HUES64 (cell line): ENCODE data around the gene TOX2. TPM values are rescaled to one million over a fixed set of nuclear protein-coding genes. Genes with fewer than 3 reads are reported as not detected.

Experiments used
- H3K27ac ChIP-seq: 2 replicates; pipeline ENCODE4 v1.7.0; 2013; ENCODE audit warnings: low read depth, low read length, inconsistent platforms
- H3K27me3 ChIP-seq: 2 replicates; pipeline ENCODE4 v1.6.1; 2013; ENCODE audit warnings: mild to moderate bottlenecking, low read length; ENCODE audit not compliant: insufficient read depth
- H3K36me3 ChIP-seq: 2 replicates; pipeline ENCODE4 v1.6.1; 2013; ENCODE audit warnings: mild to moderate bottlenecking, low read length; ENCODE audit not compliant: insufficient read depth
- H3K4me1 ChIP-seq: 2 replicates; pipeline ENCODE4 v1.6.1; 2013; ENCODE audit warnings: mild to moderate bottlenecking, low read length, moderate library complexity; ENCODE audit not compliant: insufficient read depth
- H3K4me3 ChIP-seq: 2 replicates; pipeline ENCODE4 v1.5.1; 2013; ENCODE audit warnings: mild to moderate bottlenecking, low read length, moderate library complexity
- H3K9ac ChIP-seq: 2 replicates; pipeline ENCODE4 v1.6.1; 2013; ENCODE audit warnings: mild to moderate bottlenecking, low read depth, low read length
- H3K9me3 ChIP-seq: 2 replicates; pipeline ENCODE4 v1.6.1; 2013; ENCODE audit warnings: low read depth, low read length; ENCODE audit not compliant: insufficient read depth
- WGBS: fragments of 150-250, 120-280 bp; methylation state at CpG from one replicate; pipeline ENCODE4 v1.1.7; 2013; ENCODE audit warnings: missing lambda C conversion rate; 5-methylcytosine and 5-hydroxymethylcytosine counted together
- polyA plus RNA-seq, 2 experiments: library from polyadenylated mRNA; stranded (reverse); fragments of 50-300 nt; gene quantifications; one replicate each; pipeline ENCODE4 v1.2.3, GENCODE V29; 2013

The TOX2 gene, protein sequence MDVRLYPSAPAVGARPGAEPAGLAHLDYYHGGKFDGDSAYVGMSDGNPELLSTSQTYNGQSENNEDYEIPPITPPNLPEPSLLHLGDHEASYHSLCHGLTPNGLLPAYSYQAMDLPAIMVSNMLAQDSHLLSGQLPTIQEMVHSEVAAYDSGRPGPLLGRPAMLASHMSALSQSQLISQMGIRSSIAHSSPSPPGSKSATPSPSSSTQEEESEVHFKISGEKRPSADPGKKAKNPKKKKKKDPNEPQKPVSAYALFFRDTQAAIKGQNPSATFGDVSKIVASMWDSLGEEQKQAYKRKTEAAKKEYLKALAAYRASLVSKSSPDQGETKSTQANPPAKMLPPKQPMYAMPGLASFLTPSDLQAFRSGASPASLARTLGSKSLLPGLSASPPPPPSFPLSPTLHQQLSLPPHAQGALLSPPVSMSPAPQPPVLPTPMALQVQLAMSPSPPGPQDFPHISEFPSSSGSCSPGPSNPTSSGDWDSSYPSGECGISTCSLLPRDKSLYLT
- 1.3 TPM for polyA plus RNA-seq (2013, experiment 1 of 2)
- 3.0 TPM for polyA plus RNA-seq (2013, experiment 2 of 2)

DNA sequence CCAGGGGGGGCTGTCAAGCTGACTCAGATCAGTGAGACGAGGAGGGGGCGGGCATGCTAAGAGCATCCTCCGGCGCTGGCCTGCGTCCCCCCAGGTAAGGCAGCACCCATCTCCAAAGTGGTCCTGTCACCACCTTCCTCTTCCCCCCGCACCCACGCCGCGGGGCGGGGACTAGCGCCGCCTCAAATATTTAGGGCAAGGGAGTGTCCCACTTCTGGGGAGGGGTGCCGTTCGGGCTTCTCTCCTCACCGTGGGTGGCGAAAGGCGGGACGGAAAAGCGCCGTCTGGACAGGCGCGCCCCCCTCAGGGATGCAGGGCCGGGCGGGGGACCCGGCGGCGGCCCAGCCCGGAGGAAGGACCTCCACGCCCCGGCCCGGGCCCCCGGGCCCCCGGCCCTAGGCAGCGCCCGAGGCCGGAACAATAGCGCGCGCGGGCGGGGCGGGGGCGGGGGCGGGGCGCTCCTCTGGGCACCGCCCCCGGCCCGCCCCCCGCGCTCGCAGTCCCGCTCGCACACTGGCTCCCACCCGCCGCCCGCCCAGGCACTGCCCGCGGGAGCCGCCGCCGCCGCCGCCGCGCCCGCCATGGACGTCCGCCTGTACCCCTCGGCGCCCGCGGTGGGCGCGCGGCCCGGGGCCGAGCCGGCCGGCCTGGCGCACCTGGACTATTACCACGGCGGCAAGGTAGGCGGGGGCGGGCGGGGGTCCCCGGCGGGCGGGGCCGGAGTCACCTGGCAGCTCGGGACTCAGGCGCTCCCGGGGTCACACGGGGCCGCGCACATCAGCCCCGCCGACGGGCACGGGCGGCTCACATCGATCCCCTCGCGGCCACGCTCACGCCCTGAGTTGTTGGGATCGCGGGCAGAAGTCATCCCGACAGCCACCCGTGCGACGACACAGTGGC lies at the start of gene TOX2:
Gene TOX2, plus strand, starts transcription at position 542 of the 900 bp plus-strand sequence. Its CDS starts 40 bp downstream, at position 582.
- peaks cover 4% of the 10 kb centered on the region; the same call in 1 of the 2 replicates for H3K4me1 ChIP-seq
- 2% methylated on average over 111 of the region's 111 CpGs for WGBS
- H3K4me3 ChIP-seq: peak within 1 kb of the TSS; percentile 61
- H3K9me3 ChIP-seq: peaks cover 4% of the 10 kb centered on the region; the same call in 1 of the 2 replicates
- no peak within 1 kb of the TSS; the same call in 1 of the 2 replicates for H3K9ac ChIP-seq
- H3K36me3 ChIP-seq: no peaks in the 10 kb centered on the region
- no peak within 1 kb of the TSS for H3K27ac ChIP-seq
- H3K27me3 ChIP-seq: peaks cover 49% of the 10 kb centered on the region

DNA sequence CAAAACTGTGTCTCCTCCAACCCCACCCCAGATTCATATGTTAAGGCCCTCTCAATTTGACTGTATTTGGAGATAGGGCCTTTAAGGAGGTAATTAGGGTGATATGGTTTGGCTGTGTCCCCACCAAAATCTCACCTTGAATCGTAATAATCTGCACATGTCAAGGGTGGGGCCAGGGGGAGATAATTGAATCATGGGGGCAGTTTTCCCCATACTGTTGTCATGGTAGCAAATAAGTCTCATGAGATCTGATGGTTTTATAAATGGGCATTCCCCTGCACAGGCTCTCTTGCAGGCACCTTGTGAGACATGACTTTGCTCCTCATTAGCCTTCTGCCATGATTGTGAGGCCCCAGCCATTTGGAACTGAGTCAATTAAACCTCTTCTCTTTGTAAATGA lies 46.6 kb upstream of the TOX2 start:
- Histone ChIP-seq H3K4me1 (no peaks in the 10 kb centered on the region), H3K27me3 (no peaks in the 10 kb centered on the region), H3K9me3 (no peaks in the 10 kb centered on the region), H3K36me3 (no peaks in the 10 kb centered on the region), H3K4me3 (no peak overlapping the region), H3K27ac (no peak overlapping the region), H3K9ac (no peak overlapping the region)
- WGBS: 92% methylated on average over 1 of the region's 1 CpG

DNA sequence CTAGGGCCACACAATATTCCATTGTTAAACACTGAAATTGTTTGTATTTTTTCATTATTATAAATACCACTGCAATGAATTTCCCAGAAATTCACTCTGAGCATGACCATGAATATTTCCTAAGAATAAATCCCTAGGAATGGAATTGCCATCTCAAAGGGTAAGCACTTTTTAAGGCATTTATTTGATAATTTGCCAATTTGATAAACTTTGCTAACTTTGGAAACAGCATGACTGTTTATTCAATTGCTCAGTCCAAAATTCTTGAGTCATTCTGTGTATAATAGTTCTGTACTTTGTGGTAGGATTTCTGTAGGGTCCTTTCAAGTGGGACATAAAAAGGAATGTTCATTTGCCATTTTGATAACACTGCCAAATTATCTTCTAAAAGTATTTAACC lies 44.2 kb upstream of the TOX2 start:
- H3K9ac ChIP-seq: no peak overlapping the region
- no peak overlapping the region for H3K27ac ChIP-seq
- H3K9me3 ChIP-seq: no peaks in the 10 kb centered on the region
- H3K4me3 ChIP-seq: no peak overlapping the region
- no peaks in the 10 kb centered on the region for H3K4me1 ChIP-seq
- no peaks in the 10 kb centered on the region for H3K36me3 ChIP-seq
- no peaks in the 10 kb centered on the region for H3K27me3 ChIP-seq

DNA sequence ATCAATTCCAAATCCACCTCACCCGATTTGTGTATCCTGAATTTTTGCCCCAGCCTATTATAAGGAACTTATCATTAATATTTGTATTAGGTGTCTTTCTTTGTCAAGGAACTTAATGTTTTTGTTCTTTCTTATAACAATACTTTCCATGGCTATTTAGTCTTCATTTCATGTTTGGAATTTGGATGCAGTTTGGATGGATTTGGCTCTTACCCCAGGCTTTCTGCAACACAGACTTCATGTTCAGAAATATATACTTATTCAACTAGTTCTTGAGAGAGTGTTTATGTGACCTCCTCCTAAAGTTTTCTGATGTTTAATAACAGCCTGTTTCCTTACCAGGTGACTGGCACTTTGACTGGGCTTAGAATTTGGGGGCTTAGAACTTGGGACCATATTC lies 35.9 kb upstream of the TOX2 start:
- no peak overlapping the region for H3K27ac ChIP-seq

DNA sequence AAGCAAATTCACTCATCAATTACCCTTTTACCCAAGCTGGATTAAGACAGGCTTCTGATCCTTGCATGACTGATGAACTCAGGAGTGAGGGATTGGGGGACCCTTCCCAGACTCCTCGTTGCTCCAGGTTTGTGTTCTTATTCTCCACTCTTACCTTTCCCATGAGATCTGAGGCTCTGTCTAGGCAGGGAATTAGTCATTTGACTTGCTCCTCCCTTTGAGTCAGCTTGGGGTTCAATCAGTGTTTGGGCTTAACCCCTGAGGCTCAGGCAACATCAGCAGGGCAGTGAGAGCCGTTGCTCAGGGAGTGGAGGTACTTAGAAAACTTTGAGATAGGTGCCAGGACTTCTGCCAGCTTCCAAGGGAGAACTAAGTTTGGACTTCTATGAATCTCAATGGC lies 20.7 kb upstream of the TOX2 start:
- WGBS: 49% methylated on average over 2 of the region's 2 CpGs

More for the DNA sequence above, 35.9 kb upstream of the TOX2 start:
- H3K4me3 ChIP-seq: no peak overlapping the region
- WGBS: 80% methylated on average over 1 of the region's 1 CpG
- H3K4me1 ChIP-seq: no peaks in the 10 kb centered on the region
- peaks cover 8% of the 10 kb centered on the region; the same call in 1 of the 2 replicates for H3K9me3 ChIP-seq
- no peaks in the 10 kb centered on the region for H3K36me3 ChIP-seq
- no peaks in the 10 kb centered on the region for H3K27me3 ChIP-seq
- no peak overlapping the region for H3K9ac ChIP-seq

DNA sequence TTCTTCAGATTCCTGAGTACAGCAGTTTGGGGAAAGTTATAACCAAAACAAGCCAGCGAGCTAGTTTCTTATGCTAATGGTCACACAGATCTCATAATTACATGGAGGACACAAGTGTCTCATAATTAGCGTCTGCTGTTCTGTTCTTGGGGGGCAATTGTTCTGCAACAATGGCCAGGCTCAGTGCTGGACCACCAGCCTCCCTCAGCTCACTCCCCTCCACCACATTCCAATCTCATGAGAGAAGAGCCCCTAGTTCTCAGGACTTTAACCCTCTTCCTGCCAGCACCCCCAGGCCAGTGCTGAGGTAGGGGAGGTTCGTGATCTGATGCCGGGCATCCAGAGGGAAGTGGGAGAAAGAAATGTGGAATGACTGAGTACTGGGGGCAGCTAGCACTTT lies 20.2 kb upstream of the TOX2 start:
- H3K4me1 ChIP-seq: peaks cover 23% of the 10 kb centered on the region
- WGBS: 26% methylated on average over 4 of the region's 4 CpGs
- no peak overlapping the region; the same call in 1 of the 2 replicates for H3K9ac ChIP-seq
- H3K4me3 ChIP-seq: no peak overlapping the region
- peaks cover 11% of the 10 kb centered on the region; the same call in 1 of the 2 replicates for H3K9me3 ChIP-seq
- H3K27me3 ChIP-seq: no peaks in the 10 kb centered on the region
- no peaks in the 10 kb centered on the region for H3K36me3 ChIP-seq
- peak overlapping the region; percentile 17; the same call in 1 of the 2 replicates for H3K27ac ChIP-seq

More for the DNA sequence above, 20.7 kb upstream of the TOX2 start:
- H3K9me3 ChIP-seq: peaks cover 13% of the 10 kb centered on the region; the same call in 1 of the 2 replicates
- no peak overlapping the region for H3K9ac ChIP-seq
- H3K36me3 ChIP-seq: no peaks in the 10 kb centered on the region
- H3K27ac ChIP-seq: peak overlapping the region; percentile 17; the same call in 1 of the 2 replicates
- peaks cover 20% of the 10 kb centered on the region for H3K4me1 ChIP-seq
- no peaks in the 10 kb centered on the region for H3K27me3 ChIP-seq
- no peak overlapping the region for H3K4me3 ChIP-seq

DNA sequence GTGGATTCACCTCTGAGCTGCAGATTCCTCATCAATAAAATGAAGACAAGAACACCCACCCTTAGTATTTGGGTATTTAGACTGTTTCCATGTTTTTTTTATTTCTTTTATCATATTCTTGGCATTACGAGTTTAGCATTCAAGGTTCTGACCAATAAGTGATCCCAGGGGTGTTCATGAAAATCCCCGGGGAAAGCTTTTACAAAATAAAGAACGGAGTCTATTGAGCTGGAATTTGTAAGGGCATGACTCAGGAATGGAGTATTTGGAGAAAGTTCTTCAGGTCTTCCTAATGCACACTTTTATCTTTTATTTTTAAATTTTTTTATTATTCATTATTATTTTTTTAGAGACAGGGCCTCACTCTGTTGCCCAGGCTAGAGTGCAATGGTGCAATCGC lies 19.4 kb upstream of the TOX2 start:
- WGBS: 85% methylated on average over 4 of the region's 4 CpGs
- no peaks in the 10 kb centered on the region for H3K27me3 ChIP-seq
- H3K9ac ChIP-seq: no peak overlapping the region; the same call in 1 of the 2 replicates
- no peak overlapping the region for H3K4me3 ChIP-seq
- H3K27ac ChIP-seq: no peak overlapping the region
- H3K4me1 ChIP-seq: peaks cover 30% of the 10 kb centered on the region
- H3K9me3 ChIP-seq: peaks cover 6% of the 10 kb centered on the region; the same call in 1 of the 2 replicates
- no peaks in the 10 kb centered on the region for H3K36me3 ChIP-seq

DNA sequence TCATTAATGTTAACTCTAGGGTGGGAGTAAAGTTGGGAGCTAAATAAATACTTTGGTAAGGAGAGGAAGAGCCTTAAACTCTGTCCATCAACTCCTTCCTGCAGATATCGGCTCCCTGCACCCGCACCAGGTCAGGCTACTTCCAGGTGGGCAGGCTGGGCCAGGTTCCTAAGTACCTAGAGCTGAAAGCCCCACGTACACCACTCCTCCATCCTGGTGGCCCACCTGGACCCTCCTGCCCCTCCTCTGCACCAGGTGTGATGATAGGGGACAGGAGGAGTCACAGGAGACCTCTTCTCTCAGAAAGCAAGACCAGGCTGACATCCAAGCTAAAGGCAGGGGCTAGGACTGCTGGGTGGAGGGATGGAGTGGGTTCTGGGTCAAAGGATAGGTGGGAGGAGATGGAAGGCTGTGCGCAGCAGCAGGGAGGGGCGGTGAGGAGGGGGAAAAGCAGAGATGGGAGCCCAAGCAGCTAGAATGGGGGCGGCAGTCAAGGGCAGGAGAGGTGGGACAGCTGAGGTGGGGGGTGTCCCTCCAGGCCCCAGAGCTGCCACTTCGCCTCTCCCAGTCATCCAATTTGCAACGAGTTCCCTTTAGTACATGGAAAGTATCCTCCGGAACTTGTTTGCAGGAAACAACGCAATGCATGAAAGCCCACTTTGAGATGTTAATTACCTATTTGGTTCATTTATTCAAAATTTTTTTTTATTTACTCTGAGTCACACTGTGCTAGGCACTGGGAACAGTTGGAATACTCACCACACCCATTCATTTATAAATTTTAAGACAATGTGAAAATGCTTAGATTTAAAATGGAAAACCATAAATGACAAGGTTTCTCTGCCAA lies 15.2 kb upstream of the TOX2 start:
- no peak overlapping the region for H3K4me3 ChIP-seq
- 0 out of 2 replicates have a peak, but pooled peaks cover 6% of the 10 kb centered on the region for H3K9me3 ChIP-seq
- H3K27me3 ChIP-seq: no peaks in the 10 kb centered on the region
- H3K27ac ChIP-seq: peak overlapping the region; percentile 52; the same call in 1 of the 2 replicates
- WGBS: 45% methylated on average over 9 of the region's 10 CpGs
- H3K9ac ChIP-seq: no peak overlapping the region
- H3K36me3 ChIP-seq: no peaks in the 10 kb centered on the region
- peaks cover 30% of the 10 kb centered on the region for H3K4me1 ChIP-seq

DNA sequence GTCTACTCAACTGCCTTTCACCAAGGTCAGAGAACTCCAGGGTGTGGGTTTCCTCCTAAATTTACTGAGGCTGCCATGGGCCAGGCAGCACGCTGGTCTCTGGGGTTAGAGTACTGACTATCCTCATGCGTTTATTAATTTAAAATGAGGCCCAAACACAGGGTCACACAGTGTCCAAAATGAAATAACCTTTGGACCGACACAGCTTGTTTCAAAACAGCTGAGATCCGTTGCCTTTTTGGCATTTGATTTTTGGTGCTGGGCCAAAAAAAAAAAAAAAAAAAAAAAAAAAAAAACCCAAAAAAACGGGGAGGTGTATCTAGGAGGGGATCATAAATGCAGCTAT lies 14.6 kb upstream of the TOX2 start:
- H3K9ac ChIP-seq: no peak overlapping the region
- no peaks in the 10 kb centered on the region for H3K36me3 ChIP-seq
- H3K27me3 ChIP-seq: no peaks in the 10 kb centered on the region
- H3K9me3 ChIP-seq: 0 out of 2 replicates have a peak, but pooled peaks cover 6% of the 10 kb centered on the region
- H3K27ac ChIP-seq: peak overlapping the region; percentile 52; the same call in 1 of the 2 replicates
- peaks cover 24% of the 10 kb centered on the region for H3K4me1 ChIP-seq
- no peak overlapping the region for H3K4me3 ChIP-seq
- 60% methylated on average over 5 of the region's 5 CpGs for WGBS

DNA sequence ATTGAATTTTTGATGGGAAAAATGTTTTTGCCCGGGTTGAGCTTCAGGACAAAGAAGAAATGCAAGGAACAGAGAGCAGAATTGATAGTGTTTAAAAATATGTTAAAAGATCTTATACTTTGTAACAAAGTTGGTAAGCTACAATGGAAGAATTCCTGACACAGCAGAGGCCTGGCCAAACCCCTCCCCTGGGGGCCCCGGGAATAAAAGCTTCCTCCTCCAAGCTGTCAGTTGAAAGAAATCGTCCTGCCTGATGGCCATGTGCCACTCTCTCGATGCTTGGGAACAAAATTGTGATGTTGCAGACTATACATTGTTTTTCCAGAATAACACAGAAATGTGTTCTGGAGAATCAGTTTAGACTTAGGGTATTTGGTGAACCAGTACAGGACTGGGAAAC lies 14.2 kb upstream of the TOX2 start:
- Histone ChIP-seq H3K4me1 (peaks cover 24% of the 10 kb centered on the region), H3K4me3 (no peak overlapping the region), H3K9me3 (0 out of 2 replicates have a peak, but pooled peaks cover 6% of the 10 kb centered on the region), H3K9ac (no peak overlapping the region), H3K36me3 (no peaks in the 10 kb centered on the region), H3K27ac (no peak overlapping the region), H3K27me3 (no peaks in the 10 kb centered on the region)
- 42% methylated on average over 4 of the region's 4 CpGs for WGBS
